OCI-LY7 (cell line): ENCODE results near the gene JAG2. TPM values are rescaled to one million over a fixed set of nuclear protein-coding genes. Genes with fewer than 3 reads are reported as not detected.

Source experiments
- BruUV-seq: library from RNA; stranded (reverse); fragments of 400-500 nt; replicated peaks from 2 replicates; lab custom pipeline; 2021; lab: Mats Ljungman, UMichigan
- CTCF ChIA-PET: fragments of 300-600 bp; sonication (Branson Sonifier 250); formaldehyde crosslinking; loops from one replicate; lab custom pipeline; 2022; ENCODE audit warnings: antibody characterized with exemption; ENCODE audit not compliant: unreplicated experiment; lab: Charles Lee
- POLR2A ChIA-PET: fragments of 300-600 bp; sonication (Branson Sonifier 250); formaldehyde crosslinking; loops from one replicate; lab custom pipeline; 2022; ENCODE audit warnings: antibody characterized with exemption; lab: Charles Lee
- DNase-seq: peaks from one replicate; pipeline ENCODE4 v3.0.0-alpha.2; 2015; ENCODE audit warnings: low spot score
- H2AFZ ChIP-seq: fragments of 200-600 bp; sonication (generic), shearing (Covaris generic); 2 replicates; pipeline ENCODE4 v1.6.1; 2014; ENCODE audit warnings: mild to moderate bottlenecking, antibody characterized with exemption, low read length, moderate library complexity
- H3K27ac ChIP-seq: fragments of 200-600 bp; sonication (generic); 2 replicates; pipeline ENCODE4 v1.5.1; 2014; ENCODE audit warnings: mixed run types, low read depth, mild to moderate bottlenecking, moderate library complexity, low read length, inconsistent platforms; ENCODE audit not compliant: poor library complexity, severe bottlenecking
- H3K36me3 ChIP-seq: fragments of 200-600 bp; sonication (generic); 2 replicates; pipeline ENCODE4 v1.6.1; 2014; ENCODE audit warnings: mild to moderate bottlenecking, antibody characterized with exemption, low read length, moderate library complexity, mixed read lengths; ENCODE audit not compliant: insufficient read depth
- H3K4me1 ChIP-seq: fragments of 200-600 bp; sonication (generic); 2 replicates; pipeline ENCODE4 v1.5.1; 2014; ENCODE audit warnings: mild to moderate bottlenecking, low read length; ENCODE audit not compliant: insufficient read depth, poor library complexity, severe bottlenecking
- H3K4me2 ChIP-seq: fragments of 200-600 bp; sonication (generic); 2 replicates; pipeline ENCODE4 v1.6.1; 2014; ENCODE audit warnings: mild to moderate bottlenecking, low read length
- H3K4me3 ChIP-seq: fragments of 200-600 bp; sonication (generic); 2 replicates; pipeline ENCODE4 v1.5.1; 2014; ENCODE audit warnings: mild to moderate bottlenecking, low read depth, low read length; ENCODE audit not compliant: poor library complexity, severe bottlenecking
- H3K79me2 ChIP-seq: fragments of 200-600 bp; sonication (generic); 2 replicates; pipeline ENCODE4 v1.6.1; 2016; ENCODE audit warnings: low read depth, mild to moderate bottlenecking, low read length, moderate library complexity, mixed read lengths; ENCODE audit not compliant: insufficient read depth
- H3K9me2 ChIP-seq: fragments of 200-600 bp; sonication (generic); 2 replicates; pipeline ENCODE4 v1.6.1; 2016; ENCODE audit warnings: mild to moderate bottlenecking, low read length, mixed read lengths; ENCODE audit not compliant: insufficient read depth
- H3K9me3 ChIP-seq: fragments of 200-600 bp; sonication (generic); 2 replicates; pipeline ENCODE4 v1.6.1; 2014; ENCODE audit warnings: mild to moderate bottlenecking, mixed run types, low read length, mixed read lengths
- H4K20me1 ChIP-seq: fragments of 200-600 bp; sonication (generic); 2 replicates; pipeline ENCODE4 v1.6.1; 2014; ENCODE audit warnings: mild to moderate bottlenecking, antibody characterized with exemption, low read length, moderate library complexity, mixed read lengths; ENCODE audit not compliant: insufficient read depth
- EZH2phosphoT487 ChIP-seq: fragments of 200-600 bp; sonication (generic); IDR thresholded peaks from 2 replicates; pipeline ENCODE4 v1.6.1; 2018; ENCODE audit warnings: low read depth, borderline replicate concordance, mild to moderate bottlenecking, mixed run types, antibody characterized with exemption, low read length, moderate library complexity, mixed read lengths
- intact Hi-C: fragments of 100-400 bp; cut with micrococcal nuclease; formaldehyde crosslinking; loops from one replicate; pipeline ENCODE4 v1.10.0; 2022; ENCODE audit not compliant: unreplicated experiment
- total RNA-seq, 2 experiments: library from RNA; depleted of rRNA in 1 of 2; stranded (reverse); fragments of >200 nt in 1 of 2; shearing (Covaris generic) in 1 of 2; gene quantifications; 2 replicates each; pipeline ENCODE4 v1.2.3, GENCODE V29; 2014 to 2022
- TF ChIP-seq, protein P1 (sequence below): fragments of 200-600 bp; sonication (generic); conservative IDR thresholded peaks from 2 replicates; pipeline ENCODE4 v1.5.1; 2014; ENCODE audit warnings: mild to moderate bottlenecking, antibody characterized with exemption, low read length, moderate library complexity, mixed read lengths

Gene JAG2
- total RNA-seq, 2 experiments from 2014 or later, result 5.0 to 6.0 TPM

DNA sequence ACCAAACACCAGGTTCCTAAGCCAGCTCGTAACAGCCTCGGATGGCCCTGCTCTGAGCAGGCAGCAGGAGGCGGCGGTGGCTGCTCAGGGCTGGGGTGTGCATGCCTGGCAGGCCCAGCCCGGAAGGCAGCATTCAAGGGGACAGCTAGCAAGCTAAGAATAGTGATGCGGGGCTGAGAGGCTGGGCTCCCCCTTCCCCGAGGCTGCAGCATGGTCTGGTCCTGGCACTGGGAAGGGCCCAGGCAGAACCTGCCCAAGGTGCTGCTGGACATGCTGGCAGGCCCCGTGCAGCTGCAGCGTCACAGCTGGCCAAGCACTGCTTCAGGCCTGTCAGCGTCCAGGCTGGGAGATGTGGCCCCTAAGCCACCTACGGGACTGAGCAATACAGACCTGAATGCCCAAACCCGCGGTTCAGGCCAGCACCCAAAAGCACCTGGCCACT is 38.9 kb upstream of the JAG2 start:
- CTCF ChIA-PET, result no interaction called here
- no peak overlapping the region for H2AFZ ChIP-seq
- no peak overlapping the region for H3K4me3 ChIP-seq
- intact Hi-C loops, result no loop called here
- no peak overlapping the region for H3K27ac ChIP-seq
- no peaks in the 10 kb centered on the region for H3K79me2 ChIP-seq
- no peaks in the 10 kb centered on the region; the same call in 1 of the 2 replicates for H4K20me1 ChIP-seq
- DNase-seq, result no peak
- no peak for TF ChIP-seq EZH2phosphoT487
- TF ChIP-seq, protein P1, sequence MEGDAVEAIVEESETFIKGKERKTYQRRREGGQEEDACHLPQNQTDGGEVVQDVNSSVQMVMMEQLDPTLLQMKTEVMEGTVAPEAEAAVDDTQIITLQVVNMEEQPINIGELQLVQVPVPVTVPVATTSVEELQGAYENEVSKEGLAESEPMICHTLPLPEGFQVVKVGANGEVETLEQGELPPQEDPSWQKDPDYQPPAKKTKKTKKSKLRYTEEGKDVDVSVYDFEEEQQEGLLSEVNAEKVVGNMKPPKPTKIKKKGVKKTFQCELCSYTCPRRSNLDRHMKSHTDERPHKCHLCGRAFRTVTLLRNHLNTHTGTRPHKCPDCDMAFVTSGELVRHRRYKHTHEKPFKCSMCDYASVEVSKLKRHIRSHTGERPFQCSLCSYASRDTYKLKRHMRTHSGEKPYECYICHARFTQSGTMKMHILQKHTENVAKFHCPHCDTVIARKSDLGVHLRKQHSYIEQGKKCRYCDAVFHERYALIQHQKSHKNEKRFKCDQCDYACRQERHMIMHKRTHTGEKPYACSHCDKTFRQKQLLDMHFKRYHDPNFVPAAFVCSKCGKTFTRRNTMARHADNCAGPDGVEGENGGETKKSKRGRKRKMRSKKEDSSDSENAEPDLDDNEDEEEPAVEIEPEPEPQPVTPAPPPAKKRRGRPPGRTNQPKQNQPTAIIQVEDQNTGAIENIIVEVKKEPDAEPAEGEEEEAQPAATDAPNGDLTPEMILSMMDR, result no peak
- H3K9me3 ChIP-seq, result no peaks in the 10 kb centered on the region
- no peaks in the 10 kb centered on the region for H3K4me1 ChIP-seq
- H3K4me2 ChIP-seq, result no peak overlapping the region
- H3K36me3 ChIP-seq, result no peaks in the 10 kb centered on the region
- no peaks in the 10 kb centered on the region for H3K9me2 ChIP-seq
- no TSS peak for BruUV-seq
- POLR2A ChIA-PET, result no interaction called here

DNA sequence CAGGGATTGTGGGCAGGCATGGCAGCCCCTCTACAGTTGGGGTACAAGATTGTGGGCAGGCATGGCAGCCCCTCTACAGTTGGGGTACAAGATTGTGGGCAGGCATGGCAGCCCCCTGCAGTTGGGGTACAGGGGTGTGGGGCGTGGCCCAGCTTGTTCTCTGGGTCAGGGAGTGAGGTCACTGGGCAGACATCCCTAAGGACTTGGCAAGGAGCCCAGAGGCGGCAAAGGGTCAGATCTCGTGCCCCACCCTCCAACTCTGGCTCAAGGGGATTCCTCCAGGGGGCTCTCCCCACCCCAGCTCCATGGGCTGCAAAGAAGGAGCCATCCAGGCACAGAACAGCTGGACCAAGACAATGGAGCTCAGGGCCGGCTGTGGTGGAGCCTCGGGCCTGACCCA is 38.3 kb upstream of the JAG2 start:
- no peak overlapping the region for H3K4me2 ChIP-seq
- H3K4me1 ChIP-seq, result no peaks in the 10 kb centered on the region
- H3K36me3 ChIP-seq, result no peaks in the 10 kb centered on the region
- intact Hi-C loops, result no loop called here
- no peaks in the 10 kb centered on the region for H3K79me2 ChIP-seq
- BruUV-seq, result no TSS peak
- no peaks in the 10 kb centered on the region for H3K9me2 ChIP-seq
- TF ChIP-seq, protein P1, result no peak
- TF ChIP-seq EZH2phosphoT487, result no peak
- H3K9me3 ChIP-seq, result no peaks in the 10 kb centered on the region
- no peak for DNase-seq
- no peak overlapping the region for H2AFZ ChIP-seq
- CTCF ChIA-PET, result no interaction called here
- no peak overlapping the region for H3K27ac ChIP-seq
- POLR2A ChIA-PET, result no interaction called here
- no peak overlapping the region for H3K4me3 ChIP-seq
- no peaks in the 10 kb centered on the region; the same call in 1 of the 2 replicates for H4K20me1 ChIP-seq

DNA sequence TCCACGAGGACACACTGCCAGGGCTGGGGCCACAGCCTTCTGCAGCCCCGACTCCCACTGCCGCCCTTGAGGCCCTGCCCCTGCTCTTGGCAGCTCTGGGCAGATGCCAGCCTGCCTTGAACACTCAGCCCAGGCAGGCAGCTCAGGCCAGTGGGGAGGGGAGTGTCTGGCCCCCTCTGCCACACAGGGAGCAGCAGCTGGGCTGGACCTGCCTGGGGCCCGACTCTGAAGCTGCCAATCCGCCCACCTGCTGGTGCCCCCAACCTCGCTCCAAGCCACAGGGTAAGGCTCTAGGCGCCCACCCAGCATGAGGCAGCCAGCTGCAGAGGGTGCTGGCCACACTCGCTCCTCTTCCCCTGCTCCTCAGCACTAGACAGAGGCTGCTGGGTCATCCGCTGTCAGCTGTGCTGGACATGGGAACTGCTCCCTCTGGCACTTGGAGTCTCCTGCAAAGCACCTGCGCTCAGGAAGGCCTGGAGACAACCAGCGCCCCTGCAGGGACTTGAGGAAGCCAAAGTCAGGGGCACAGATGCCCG is 37.2 kb upstream of the JAG2 start:
- POLR2A ChIA-PET, result no interaction called here

More for the DNA sequence above, 37.2 kb upstream of the JAG2 start:
- DNase-seq, result no peak
- Histone ChIP-seq H3K27ac (no peak overlapping the region), H3K79me2 (no peaks in the 10 kb centered on the region), H3K9me2 (no peaks in the 10 kb centered on the region), H3K4me2 (no peak overlapping the region), H3K4me1 (no peaks in the 10 kb centered on the region), H3K9me3 (no peaks in the 10 kb centered on the region), H3K36me3 (no peaks in the 10 kb centered on the region), H3K4me3 (no peak overlapping the region), H4K20me1 (no peaks in the 10 kb centered on the region; the same call in 1 of the 2 replicates), H2AFZ (no peak overlapping the region)
- TF ChIP-seq EZH2phosphoT487, result no peak
- TF ChIP-seq, protein P1, result no peak
- CTCF ChIA-PET, result no interaction called here
- intact Hi-C loops, result no loop called here
- no TSS peak for BruUV-seq
